ENCODE data around the gene CHRM2.
"Not testable (repeated sequence)": the region's sequence is repeated elsewhere in the genome, so short reads cannot be mapped to it uniquely, and the experiment has no call there.

The CHRM2 gene

DNA sequence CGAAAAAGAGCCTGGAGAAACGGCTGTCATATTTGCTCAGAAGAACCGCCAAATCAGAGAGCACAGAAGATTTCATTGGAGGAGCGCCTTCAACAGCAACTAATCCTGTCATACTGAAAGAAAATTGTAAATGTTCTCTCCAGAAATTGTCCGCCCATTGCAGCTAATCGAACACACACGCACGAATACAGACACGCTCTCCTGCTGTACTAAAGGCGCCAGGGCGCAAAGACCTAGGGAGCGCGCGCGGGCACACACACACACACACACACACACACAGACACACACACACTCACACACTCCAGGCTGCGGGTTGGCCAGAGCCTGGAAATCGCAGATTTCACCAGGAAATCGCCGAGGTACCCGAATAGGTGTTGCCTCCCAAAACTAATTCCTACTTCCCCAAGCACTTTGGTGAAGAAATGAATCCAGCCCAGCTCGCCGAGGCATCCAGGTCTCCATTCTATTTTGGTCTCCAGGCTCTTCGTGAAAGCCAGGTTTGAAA, at the start of gene CHRM2:
TSS of gene CHRM2 (plus strand) at position 157 of the 505 bp plus-strand sequence. CDS start 146,214 bp downstream, outside the sequence.
- no peak for DNase-seq

DNA sequence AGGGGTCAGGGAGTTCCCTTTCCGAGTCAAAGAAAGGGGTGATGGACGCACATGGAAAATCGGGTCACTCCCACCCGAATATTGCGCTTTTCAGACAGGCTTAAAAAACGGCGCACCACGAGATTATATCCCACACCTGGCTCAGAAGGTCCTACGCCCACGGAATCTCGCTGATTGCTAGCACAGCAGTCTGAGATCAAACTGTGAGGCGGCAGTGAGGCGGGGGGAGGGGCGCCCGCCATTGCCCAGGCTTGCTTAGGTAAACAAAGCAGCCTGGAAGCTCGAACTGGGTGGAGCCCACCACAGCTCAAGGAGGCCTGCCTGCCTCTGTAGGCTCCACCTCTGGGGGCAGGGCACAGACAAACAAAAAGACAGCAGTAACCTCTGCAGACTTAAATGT, 37.1 kb upstream of the CHRM2 start:
- DNase-seq, result not testable (repeated sequence)

DNA sequence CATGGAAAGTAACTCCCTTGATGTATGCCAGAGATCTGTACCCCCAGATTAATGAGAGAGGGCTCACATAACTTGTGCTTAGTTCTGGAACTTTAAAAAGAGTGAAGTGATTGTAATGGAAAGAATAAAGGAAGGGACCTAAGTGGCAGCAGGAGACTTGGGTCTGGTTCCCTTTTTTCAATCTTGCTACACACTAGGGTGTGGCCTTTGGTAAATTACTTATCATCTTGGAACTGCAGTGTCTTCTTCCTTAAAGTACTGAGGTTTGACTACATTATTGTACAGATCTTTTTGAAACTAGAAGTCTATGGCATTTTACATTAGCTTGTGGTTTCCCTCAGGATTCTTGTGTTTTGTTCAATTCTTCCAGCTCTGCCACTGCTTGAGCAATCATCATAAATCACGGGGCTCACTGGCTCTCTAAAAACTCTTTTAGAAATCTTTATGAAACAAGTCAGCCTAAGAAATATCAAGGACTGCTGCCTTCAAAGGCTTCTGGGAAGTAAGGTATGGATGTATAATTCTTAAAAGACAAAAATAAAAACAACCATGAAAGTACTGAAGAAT, 22.5 kb upstream of the CHRM2 start:
- no peak for DNase-seq

DNA sequence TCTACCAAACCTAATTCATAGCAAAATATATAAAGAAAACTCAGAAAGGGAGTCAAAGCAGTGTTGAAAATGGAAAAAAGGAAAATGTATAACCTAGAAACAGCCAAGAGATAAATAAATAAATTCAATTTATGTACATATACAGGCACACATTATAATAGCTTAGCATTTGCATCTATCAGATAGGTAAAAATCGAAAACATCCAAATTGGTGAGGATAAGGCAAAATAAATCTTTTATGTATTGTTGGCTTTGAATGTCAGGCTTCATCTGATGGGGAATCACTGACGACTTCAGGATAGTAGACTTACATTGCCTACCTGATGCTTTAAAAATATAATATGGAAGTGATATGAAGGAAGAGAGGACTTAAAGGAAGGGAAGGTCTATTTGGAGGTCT, 20.6 kb upstream of the CHRM2 start:
- no peak for DNase-seq

DNA sequence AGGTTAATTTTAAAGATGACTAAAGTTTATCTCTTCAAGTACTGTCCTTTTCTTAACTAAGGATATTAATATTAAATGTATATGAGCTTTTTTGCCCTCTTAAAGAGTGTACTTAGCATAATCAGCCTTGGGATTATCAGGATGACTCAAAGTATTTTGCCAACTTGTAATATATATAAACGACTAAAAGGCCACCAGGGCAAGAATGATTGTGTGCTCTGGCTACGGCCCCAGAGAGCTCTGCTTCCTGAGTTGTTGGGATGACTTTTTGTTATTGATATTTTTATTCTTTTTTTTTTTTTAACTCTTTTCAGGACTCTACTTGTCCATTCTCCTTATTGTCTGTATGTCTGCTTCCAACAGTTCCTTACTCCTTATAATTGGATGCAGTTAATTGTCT, 14.8 kb upstream of the CHRM2 start:
- no peak for DNase-seq

DNA sequence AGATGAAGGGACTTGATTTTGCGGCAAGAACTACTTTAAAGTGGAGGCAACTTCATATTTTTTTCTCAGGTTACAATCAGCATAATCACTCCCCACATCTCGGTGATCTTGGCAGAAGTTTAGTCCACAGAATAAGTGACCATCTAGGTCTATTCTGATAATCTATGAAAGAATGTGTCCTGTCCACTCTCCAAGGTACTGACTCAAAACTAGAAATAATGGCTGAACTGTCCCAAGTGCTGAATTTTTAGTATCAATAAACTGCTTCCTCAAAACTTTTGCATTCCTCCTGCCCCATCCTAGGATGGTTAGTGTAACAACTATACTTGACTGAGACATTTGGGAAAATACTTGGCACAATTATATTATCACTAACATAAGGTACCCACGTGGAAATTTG, 10.9 kb upstream of the CHRM2 start:
- DNase-seq, result no peak

DNA sequence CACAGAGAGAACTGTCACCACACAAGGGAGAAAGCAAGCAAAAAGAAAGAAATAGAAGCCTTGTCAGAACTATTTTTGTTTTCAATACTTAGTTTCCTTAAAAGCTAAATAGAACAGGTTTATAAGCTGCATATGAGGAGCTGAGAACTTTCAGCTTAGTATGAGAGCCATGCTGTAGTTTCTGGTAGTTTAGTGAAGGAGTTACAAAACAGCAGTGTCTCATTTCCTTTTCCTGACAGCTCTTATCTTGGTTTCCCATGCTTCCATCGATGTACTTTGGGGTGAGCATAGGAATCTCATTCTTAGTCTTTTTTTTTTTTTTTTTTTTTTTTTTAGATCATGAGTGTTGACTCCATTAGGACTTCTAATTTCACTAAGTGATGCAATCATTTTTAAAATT, 8.6 kb upstream of the CHRM2 start:
- DNase-seq, result no peak

DNA sequence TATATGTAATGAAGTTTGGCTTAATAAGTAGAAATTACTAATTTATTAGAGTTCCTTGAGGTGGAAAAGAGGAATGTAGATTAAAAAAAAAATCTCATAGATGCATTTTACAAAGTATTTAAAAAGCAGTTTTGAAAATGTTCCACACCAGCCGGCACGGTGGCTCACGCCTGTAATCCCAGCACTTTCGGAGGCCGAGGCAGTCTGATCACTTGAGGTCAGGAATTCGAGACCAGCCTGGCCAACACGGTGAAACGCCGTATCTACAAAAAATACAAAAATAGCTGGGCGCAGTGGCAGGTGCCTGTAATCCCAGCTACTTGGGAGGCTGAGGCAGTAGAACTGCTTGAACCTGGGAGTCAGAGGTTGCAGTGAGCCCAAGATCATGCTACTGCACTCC, 3.2 kb upstream of the CHRM2 start:
- no peak for DNase-seq

DNA sequence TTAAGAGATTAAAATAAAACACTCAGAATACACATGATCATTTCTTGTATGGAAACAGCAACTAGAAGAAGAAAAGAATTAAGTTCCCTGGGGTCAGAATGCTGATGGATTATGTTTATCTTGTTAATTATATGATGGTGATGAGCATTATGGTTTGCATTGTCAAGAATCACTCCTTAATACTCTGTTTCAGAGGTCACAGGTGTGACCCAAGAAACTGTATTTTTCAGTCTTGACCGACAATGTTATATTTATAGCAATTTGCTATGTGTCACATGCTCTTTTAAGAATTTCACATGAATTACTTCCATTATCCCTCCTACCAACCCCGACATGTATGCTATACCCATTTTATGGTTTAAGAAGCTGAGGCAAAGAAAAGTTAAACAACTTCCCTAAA, 2.7 kb upstream of the CHRM2 start:
- no peak for DNase-seq

DNA sequence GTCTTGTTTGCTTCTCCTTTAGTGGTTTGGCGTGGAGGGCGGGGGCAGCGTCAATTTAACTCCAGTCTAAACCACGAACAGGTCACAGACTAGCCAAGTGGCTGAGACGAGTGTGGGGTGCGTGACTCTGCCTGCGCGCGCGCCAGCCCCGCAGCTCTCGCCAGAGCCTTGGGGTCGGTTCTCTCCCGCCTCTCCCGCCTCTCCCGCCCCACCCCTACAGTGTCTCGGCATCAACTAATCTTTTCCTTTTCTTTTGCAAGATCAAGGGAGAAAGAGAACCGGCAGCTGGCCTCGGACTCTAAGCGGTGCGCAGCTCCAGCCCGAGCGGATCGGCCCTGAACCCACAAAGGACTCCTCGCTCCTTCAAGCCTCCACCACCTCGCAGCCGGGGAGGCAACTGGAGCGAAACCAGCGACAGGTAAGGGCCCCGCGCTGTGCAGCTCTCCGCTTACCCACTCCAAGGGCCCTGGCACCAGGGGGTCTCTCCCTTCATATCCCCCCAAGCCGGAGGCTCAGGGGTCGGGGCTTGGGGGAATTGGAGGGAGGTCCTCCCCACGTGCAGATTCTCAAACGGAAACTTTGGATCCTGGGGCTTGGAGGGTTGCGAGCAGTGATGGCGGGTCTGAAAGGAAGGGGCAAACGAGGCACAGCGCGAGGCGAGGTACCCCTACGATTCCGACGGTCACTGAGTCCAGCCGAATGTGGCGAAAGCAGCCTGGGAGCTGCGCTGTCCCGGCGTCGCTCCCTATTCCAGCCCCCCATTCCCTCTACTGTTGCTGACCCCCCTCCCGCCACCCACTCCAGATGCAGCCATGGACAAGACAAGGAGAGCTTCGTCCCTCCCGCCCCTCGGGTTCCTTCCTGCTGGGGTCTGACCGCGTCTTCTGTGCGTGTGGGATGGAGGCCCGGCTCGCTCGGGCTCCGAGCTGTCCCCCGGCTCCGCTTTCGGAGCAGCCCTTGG, 829 bp downstream of the CHRM2 start:
- DNase-seq, result no peak

DNA sequence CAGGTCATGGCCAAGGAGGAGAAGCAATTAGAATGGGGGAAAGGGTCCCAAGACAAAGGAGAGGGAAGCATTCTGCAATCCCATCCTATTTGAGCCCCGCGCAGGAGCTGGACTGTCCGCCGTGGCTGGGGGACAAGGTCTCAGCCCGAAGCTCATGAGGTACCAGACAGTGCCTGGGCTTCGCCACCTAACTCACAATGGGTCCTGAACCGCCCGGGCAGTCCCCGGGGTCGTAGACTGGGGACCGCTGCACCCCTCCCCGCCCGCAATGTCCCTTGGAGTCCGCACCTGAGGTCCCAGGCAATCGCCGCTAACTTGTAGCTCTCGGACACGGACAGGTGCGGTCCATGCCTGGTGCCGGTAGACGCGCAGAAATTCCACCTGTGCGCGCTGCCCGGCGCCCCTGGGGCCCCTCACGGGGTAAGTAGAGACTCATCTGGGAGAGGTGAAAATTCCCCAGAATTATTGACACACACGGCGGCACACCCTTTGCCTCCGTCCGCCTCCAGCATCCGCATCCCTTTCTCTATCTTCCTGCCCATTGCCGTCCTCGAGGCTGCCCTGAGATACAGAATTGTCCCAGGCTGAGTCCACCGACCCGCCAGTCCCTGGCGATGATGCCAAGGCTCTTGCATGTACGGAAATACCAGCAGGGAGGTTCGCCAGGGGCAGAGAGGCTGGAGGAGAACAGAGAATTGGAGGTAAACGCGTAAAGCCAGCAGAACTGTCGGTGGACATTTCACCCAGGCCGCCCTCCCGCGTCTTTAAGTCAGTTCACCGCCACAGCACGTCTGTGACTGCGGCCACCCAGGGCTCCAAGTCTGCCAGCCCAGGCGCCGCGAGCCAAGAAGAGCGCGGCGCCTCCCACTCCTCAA, 1.8 kb downstream of the CHRM2 start:
- DNase-seq, result no peak

DNA sequence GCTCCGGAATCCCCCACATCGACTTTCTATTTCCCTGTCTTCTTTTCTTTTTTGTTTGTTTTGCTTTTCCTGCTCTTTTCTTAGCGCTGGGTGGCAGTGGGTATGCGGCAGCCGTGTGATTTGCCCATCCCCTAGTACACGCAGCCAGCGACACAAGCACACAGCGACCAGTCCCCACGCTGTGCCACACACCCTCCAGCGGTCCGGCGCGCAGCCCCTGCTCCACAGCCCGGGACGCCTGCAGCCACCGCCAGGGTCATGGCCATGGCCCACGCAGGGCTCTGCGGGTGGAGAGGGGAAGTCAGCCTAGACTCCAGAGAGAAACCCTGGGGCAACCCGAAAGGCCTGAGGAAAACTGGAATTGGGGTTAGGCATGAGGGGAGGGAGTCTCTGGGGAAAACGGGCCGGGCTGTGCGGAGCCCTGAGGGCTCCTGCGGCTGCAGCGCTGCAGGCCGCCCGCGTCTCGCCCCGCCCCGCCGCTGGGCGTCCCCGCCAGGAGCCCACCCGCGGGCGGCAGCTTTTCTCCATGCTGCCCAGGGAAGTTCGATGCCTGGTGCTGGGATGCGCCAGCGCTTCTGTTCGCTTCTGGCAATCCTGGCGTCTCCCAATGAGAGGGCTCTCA, 2.5 kb downstream of the CHRM2 start:
- no peak for DNase-seq

DNA sequence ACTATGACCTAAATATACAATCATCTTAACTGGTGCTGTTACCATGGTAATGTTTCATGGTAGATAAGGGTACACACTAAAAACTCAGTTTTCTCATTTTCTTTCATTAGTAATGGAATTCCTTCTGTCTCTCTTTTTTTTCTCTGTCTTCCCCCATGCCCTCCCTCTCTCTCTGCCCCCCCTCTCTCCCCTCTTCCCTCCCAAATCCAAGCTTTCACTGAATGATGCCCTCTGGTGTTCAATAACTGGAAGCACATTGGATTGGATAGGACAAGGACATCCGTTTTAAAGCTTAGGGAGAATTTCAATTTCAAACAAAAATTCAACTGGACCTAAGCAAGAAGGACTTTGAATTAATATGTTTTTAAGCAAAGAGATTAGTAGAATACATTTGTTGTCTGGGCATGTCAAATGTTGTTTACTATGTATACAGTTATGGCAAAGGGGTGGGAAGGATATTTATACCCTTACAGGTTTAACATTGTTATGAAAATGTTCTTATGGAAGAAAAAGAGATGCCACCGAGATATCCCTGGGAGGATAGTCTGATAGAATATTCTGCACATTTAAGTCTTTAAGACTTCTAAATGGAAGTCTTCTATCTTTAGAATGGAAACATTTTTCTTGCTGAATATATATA, 6.1 kb downstream of the CHRM2 start:
- no peak for DNase-seq

DNA sequence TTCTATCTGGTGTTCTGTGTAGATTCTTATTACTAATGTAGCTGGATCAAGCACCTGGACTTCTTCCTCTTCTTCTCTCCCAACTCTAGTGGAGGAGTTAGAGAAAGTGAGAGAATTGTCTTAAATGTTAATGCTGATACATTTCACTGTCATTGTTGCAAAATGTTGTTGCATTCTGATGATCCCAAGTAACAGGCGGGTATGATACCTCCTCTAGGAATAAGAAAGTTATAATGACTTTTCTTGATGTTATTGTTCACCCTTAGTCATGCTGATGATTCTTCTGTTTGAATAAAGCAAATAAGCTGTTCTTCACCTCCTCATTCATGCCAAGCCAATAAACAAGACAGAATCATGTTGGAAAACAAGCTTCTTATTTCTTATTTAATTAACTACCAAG, 9.1 kb downstream of the CHRM2 start:
- no peak for DNase-seq

DNA sequence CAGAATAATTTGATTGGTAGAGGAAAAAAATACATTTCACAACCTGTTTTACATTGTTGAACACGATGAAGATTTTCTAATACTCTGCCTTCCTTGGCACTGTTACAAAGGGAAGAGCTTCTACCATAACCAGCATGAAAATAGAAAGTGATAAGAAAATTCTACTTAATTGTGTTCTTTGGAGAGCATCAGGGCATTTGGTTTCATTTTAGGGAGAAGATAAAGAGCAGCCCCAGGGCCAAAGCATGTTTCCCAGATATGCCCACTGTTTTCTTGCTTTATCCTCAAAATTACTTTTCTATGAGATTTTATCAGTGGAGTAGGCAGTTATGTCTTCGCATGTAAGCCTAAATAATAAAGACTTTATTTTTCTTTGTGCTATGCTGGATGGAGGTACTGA, 9.5 kb downstream of the CHRM2 start:
- DNase-seq, result no peak

DNA sequence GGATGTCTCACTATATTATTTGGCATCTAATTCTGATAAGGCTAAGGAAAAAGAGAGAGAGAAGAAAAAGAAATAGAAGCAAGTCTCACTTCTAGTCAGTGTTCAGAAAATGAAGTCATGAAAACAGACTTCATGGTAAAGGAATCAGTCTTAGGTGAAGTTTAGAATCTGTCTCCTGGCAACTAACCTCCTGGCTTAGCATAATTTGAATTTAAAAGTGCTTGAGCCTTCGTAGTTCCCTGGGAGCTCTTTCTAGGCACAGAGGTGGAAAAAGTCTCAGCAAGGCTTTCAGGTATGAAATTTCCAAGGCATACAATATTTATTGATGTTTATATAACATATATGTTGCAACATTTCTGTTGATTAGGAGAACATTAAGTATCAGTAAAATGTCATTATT, 10.4 kb downstream of the CHRM2 start:
- no peak for DNase-seq

DNA sequence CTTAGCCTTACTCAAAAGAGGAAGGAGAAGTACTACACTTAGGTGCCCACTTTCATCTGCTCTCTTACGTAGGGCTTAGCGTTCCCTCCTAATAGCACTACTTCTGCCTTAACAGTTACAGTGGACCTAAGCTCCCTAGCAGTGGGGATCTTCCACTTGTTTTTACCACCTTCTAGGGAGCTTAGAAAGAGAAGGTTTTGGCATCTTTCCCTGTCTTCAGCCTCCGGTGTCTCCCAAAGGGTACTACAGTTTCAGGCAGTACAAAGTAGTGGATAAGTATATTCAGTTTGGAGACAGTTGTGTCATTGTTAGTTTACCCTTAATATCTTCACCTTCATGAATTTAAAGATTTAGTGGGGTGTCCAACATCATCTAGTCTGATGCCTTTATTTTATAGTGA, 14.6 kb downstream of the CHRM2 start:
- no peak for DNase-seq

DNA sequence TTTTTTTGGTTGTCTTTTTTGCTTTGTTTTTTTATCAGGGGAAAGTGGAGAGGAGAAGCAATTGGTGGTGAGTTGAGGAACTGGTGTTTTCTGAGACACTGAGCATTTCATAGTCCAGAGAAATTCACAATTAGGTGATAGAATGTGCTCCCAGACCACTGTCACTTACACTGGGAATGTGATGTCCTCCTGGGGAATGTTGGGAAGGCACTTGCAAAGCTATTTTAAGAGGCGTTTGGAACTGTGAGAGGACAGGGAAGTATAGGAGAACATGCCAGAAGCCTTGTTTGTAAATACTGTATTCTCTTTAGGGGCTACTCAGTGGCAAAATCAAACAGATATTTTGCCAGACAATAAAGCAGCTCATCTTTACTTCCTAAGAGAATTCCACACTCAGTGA, 16.0 kb downstream of the CHRM2 start:
- no peak for DNase-seq

DNA sequence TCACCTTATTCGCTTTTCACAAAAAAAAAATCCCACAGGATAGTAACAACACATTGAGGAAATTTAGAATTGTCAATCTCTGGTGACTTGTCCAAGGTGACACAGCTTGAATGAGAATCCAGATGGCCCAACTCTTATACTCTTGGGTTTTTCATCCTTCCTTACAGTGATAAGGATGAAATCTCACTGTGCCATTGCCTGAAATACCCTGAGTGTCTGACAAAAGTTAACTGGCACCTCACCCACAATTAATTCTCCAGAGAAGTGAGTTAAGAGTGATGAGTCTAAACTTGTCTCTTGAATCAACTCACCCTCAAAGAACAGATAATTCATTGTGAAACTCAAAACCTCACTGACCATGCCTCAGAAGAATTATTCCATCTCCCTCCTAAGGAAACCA, 18.9 kb downstream of the CHRM2 start:
- no peak for DNase-seq

DNA sequence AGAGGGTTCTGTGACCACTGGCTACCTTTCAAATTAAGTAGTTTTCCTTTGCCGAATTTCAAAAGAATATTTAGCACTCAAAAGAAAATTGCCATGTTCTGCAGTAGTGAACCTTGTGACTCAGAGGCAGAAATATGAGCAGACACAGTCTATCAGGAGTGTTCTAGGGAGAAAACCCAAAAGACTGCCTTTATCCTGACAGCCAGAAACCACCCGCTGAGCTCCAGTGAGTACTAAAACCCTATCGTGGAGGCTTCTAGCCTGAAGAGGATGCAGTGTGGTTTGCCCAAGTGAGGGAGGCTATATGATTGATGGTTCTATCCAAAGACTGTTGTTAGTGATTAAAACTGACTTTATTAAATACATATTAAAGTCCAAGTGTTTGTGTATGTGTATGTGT, 21.9 kb downstream of the CHRM2 start:
- no peak for DNase-seq

DNA sequence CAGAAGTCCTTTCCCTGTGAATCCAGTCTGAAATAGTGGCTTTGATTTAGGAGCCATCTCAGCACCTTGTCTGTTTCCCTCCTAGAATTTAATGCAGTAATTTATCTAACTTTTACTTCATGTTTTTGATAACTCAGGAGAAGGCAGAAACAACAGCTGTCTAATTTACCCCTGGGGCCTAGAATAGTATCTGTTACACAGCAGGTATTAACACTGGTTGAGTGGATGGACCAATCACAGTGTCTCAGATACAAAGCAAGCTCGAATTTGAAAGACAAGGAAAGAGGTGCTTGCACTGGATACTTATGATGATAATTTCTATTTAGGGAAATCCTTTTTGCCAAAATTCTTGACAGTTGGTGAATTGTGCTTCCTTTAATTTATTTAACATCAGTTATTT, 23.4 kb downstream of the CHRM2 start:
- no peak for DNase-seq

DNA sequence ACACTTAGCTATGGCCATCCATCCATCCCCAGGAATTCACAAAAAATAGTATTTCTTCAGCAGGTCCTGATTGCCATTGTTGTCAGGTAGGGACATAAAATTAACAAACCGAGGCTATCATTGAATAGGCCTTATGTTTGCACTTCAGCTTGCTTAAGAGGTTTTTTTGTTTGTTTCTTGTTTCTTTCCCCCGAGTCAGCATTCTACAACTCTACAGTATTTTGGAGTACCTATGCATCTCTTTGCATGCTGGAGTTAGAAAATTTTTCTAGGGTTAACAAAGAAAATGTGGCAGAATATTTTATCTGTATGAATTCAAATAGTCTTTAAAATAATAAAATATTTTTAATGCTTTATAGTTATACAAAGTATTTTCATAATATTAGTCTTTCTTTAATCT, 26.3 kb downstream of the CHRM2 start:
- DNase-seq, result no peak
